ENCODE data around the gene SELPLG.
"Not testable (repeated sequence)": the region's sequence is repeated elsewhere in the genome, so short reads cannot be mapped to it uniquely, and the experiment has no call there.

The SELPLG gene

DNA sequence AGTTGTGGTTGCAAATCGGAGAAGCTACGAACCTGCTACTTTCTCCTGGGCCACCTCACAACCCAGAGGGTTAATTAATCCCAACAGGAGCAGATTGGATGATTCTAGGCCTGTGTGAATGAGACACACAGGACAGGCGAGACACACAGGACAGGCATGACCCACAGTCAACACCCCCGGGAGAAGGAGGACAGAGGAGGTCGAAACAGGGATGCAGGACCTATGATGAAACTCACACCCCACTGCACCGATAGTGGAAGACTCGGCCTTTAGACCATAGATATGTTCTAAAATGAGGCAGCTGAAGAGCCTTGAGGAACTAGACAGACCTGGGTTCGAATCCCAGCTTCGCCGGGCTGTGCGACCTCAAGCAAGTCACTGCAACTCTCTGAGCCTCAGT is 47.4 kb downstream of the SELPLG start:
- DNase-seq: no peak

DNA sequence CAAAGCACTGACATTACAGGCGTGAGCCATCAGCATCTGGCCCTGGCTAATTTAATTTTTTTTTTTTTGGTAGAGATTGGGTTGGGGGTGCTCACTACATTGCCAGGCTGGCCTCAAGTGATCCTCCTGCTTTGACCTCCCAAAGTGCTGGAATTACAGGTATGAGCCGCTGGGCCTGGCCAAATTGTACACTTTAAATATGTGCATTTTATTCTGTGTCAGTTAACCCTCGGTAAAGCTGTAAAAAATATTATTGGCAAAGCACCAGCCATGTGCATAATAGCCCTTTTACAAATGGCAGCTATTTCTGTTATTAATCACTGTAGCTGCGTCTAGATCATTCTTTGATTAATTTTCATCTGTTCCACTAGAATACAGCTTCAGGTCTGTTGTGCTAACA is 47.8 kb downstream of the SELPLG start:
- no peak for DNase-seq

DNA sequence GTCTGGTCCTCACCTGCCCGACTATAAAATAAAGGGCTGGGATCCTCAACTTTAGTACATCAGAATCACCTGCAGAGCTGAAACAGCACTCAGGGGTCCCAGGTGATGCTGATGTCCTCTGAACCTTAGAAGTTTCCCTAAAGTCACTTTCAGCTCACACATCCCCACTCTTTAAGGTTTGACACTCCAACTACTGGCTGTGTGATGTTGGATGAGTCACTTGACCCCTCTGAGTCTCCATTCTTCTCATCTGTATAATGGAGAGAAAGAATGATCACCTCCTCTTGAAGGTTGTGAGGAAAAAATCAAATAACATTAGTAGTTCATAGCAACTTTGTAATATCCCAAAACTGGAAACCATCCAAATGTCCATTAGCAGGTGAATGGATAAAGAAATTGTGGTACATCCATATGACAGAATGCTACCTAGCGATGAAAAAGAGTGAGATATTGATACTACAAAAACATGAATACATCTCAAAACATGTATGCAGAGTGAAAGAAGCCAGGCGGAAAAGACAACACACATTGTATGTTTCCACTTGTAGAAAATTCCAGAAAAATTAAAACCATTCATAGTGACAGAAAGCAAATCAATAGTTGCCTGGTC is 49.1 kb downstream of the SELPLG start:
- DNase-seq: no peak

DNA sequence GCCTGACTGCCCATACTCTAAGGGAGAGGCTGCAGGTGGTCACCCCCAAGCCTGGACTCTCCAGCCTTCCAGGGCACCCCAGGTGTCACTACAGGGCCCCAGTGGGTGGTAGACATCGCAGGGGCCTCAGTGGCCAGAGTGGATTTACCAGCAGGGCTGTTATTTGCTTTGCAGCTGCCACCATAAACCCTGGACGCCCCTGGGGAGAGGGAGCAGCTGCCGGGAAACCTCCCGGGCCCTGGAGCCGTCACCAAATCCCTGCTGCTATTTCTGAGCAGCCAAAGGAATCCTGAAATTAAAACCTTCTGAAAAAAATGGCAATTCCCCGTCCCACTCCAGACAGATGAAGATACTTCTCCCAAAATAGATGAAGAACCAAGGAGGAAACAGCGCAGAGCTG is 49.7 kb downstream of the SELPLG start:
- DNase-seq: no peak

DNA sequence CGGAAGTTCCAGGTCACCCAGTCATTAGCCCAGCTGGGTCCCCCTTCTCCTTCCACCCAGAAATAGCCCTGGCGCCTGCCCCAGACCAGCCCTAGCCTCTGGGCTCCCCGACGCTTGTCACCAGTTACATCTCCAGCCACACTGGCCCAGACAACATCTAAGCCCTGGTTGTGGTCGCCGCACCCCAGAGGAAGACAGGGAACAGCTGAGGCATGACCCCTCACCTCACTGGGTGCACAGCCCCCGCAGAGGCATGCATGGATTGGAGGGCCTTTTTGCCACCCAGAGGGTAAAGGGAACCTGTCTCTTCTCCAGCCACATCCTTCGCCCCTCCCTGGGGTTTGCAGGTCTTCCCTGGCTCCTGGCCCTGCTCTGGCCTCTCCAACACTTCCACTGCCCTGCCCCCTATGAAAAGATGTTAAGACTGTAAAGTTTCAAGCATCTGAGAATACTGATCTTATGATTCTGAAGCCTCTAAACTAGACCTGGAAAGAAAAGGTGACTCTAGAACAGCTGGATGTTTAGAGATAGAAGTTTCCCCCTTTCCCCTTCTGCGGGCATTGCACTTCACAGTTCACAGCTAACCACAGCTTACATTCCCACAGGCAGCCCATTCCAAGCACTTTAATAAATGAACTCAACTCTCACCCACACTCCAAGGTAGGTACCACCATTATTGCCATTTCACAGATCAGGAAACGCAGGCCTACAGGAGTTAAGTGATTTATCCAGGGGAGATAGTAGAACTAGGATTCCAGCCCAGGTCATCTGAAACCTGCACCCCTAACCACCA is 50.5 kb downstream of the SELPLG start:
- no peak for DNase-seq

DNA sequence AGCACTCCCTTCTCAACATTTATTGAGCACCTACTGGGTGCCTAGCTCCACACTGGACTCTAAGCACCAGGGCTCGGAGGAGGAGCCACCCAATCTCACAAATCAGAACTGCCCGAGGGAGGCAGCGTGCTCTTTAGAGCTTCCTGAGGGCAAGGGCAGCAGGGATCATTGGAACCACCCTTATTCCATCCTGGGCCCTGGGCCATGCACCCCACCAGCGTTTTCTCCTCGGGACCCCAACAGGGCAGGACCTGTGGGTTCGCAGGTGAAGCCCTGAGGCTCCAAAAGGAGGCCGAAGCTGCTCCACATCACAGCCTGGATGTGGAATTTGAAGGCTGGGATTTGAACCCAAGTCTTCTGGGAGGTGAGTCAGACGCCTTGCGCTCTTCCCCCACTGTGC is 51.2 kb downstream of the SELPLG start:
- DNase-seq: no peak

DNA sequence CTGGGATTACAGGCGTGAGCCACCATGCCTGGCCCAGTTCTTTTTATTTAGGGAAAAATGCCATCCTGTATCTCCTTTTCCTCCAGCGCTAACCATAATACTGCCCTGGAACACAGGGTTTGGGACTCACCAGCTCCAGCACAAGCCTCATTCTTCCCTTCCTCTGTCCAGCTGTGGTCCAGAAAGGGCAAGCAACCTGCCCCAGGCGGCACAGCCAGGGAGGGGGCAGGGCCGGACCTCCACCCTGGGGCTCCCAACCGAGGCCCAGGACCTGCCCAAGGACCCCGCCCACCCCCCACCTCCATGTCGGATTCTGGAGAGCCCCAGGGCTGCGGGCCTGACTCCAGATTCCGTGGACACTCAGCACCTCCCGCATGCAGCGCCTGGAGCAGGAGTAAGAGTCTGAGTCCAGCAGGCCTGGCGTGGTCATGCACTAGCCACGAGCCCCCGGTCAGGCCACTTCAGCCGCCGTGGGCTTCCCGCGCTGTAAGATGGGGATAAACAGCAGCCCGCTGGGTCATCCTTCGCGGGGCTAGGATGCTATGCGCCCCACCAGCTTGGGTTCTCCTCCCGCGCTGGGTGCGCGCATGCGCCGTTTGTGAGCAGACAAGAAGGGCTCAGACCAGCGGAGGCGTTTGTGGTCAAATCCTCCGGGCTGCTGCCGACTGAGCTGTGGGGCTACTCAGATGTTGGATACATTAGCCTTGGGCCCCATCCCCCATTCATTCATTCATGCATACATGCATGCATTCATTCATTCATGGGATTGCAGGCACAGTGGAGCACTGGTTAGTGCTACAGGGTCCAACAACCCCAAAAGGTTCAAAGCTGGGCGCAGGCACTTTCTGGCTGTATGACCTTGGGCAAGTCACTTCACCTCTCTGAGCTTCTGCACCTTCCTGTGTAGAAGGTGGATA is 52.1 kb downstream of the SELPLG start:
- no peak for DNase-seq

DNA sequence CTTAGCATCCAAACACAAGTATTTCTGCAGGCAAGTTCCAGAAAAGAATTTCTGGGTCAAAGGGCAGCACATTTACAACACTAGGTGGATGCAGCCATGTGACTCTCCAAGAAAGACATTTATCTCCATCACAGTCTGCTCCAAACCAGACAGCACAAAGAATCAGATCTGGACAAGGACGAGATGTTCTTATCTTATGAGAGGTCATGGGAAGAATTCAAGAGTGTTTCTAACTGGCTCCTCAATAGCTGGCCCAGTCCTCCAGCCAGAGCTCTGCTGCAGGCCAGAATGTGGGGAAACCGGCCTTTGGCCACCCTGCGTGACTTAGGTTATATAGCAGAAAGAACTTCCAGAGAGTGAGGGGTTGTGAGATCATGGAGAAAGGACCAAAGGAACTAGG is 53.2 kb downstream of the SELPLG start:
- no peak for DNase-seq

DNA sequence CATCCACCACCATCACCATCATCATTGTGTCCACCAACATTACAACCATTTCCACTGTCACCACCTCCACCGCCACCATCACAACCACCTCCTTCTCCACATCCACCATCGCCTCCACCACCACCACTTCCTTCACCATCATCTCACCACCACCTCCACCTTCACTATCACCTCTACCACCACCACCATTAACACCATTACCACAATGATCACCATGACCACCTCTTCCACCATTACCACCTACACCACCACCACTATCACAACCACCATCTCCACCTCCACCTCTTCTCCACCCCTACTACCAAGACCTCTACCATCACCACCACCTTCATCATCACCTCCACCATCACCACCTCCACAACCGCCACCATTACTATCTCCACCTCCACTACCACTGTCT is 54.9 kb downstream of the SELPLG start:
- no peak for DNase-seq

DNA sequence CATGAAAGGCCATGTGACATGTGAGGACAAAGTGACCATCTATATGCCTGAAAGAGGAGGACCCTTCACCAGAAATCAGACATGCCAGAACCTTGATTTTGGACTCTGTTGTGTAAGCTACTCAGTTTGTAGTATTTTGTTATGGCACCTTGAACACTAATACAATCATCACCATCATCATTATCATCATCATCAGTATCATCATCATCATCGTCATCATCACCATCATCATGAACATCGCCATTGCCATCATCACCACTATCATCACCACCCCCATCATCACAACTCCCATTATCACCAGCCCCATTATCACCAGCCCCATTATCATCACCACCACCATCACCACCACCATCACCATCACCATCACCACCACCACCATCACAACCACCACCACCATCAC is 55.4 kb downstream of the SELPLG start:
- no peak for DNase-seq

DNA sequence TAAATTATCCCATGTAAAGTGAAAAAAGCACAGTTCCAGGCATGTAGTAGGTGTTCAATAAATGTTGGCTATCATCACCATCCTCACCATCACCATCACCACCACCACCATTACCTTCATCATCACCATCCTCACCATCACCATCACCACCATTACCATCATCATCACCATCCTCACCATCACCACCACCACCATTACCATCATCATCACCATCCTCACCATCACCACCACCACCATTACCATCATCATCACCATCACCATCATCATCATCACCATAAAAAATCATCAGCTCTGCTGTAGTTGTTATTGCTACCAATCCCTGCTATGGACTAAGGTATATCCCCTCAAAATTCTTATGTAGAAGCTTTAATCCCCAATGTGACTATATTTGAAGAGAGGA is 56.2 kb downstream of the SELPLG start:
- DNase-seq: no peak

DNA sequence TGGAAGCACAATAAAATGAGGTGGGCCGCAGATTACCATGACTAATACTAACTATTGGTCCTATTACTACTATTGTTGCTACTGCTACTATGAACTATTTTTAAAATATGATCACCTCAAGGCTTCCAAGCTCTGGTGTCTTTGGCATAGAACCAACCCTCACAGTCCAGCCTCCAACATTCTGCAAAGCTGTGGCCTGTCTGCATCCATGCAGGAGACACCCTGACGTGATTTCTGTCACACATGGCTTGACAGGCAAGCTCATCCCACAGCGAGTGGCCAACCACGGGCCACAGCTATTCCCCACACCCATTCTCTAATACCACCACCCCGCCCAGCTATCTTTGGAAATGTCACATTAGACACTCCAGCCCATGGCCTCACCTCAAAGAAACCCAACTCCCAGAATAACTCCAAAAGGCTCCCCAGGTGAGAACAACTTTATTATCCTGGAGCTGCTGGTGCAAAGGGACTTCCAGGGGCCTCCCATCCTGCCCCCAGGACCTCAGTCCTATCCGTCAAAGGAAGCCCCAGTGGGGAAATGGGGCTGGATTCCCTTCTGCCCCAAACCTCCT is 56.9 kb downstream of the SELPLG start:
- DNase-seq: no peak

DNA sequence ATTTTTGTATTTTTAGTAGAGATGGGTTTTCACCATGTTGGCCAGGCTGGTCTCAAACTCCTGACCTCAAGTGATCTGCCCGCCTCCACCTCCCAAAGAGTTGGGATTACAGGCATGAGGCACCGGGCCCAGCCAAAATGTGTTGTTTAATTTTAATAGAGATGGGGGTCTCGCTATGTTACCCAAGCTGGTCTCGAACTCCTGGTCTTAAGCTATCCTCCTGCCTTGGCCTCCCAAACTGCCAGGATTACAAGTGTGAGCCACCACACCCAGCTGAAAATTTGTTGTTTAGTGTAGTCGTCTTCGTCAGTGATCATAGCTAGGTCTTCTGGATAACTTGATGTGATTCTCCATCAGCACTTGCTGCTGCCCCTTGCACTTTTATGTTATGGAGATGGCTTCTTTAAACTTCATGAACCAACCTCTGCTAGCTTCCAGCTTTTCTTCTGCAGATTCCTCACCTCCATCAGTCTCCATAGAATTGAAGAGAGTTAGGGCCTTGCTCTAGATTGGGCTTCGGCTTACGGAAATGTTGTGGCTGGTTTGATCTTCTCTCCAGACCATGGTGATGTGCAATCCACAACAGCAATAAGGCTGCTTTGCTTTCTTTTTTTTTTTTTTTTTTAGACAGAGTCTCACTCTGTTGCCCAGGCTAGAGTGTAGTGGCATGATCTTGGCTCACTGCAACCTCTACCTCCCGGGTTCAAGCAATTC is 58.3 kb downstream of the SELPLG start:
- no peak for DNase-seq

DNA sequence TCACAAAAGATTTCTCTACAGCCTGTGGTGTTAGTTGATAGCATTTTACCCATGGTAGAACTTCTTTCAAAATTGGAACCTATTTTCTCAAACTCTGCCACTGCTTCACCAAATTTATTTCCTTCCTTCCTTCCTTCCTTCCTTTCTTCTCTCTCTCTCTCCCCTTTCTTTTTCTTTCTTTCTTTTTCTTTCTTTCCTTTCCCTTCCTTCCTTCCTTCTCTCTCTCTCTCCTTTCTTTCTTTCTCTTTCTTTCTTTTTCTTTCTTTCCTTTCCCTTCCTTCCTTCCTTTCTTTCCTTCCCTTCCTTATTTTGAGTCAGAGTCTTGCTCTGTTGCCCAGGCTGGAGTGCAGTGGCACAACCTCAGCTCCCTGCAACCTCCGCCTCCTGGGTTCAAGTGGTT is 59.4 kb downstream of the SELPLG start:
- DNase-seq: not testable (repeated sequence)

DNA sequence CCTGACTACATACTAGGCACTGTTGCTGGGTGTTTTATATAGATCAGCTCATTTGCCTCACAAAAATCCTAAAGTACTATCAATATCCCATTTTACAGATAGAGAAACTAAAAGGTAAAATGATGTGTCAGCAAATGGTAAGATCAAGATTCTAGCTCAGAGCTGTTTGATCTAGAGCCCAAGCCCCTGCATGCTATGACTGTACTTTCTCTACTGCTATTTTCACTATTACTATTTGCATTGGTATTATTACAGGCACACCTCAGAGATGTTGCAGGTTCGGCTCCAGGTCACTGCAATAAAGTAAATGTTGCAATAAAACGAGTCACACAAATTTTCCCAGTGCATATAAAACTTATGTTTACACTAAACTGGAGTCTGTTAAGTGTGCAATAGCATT is 60.4 kb downstream of the SELPLG start:
- DNase-seq: no peak

DNA sequence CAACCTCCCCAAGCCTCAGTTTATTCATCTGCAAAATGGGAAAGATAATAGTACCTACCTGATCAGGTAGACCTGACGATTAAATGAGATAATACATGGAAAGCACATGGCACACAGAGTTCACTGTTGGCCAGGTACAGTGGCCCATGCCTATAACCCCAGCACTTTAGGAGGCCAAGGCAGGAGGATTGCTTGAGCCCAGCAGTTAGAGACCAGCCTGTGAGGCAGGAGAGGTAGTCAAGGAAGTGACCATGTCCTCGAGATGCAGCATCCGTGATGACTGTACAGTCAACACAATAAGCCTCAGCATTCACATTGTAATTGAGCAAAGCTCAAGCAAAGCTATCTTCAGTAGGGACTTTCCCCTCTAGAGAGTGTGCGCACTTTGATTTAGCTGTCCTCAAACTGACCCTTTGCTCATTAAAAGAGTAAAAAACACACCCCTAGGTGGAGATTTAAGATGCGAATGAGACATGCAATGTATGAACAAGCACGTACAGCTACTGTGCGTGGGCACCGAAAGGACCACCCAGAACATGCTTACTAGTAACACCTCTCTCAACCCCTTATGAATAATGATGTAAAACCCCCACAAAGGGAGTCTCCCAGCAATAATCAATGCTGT is 61.4 kb downstream of the SELPLG start:
- DNase-seq: no peak

Measured in DMS79 (cell line).